Measurements from ENCODE around the gene SBSN. TPM values are rescaled to one million over a fixed set of nuclear protein-coding genes. Genes with fewer than 3 reads are reported as not detected.

The SBSN gene
- total RNA-seq, 1 donor, result 4.7 TPM

- H3K4me2 ChIP-seq (ENCODE audit: insufficient read depth, low read length), result no peak overlapping the region
- no peak overlapping the region for H3K4me3 ChIP-seq (ENCODE audit: insufficient read depth, low read length)
- no peak overlapping the region for H2AFZ ChIP-seq (ENCODE audit: low read length)
- H3K27me3 ChIP-seq (ENCODE audit: insufficient read depth, low read length), result no peaks in the 10 kb centered on the region
- peaks cover 14% of the 10 kb centered on the region for H3K36me3 ChIP-seq (ENCODE audit: insufficient read depth, low read length)
- no peak for TF ChIP-seq CTCF (IDR thresholded peaks at IDR 0.05; ENCODE audit: extremely low read depth, low read depth, low read length)
- H3K9me3 ChIP-seq (ENCODE audit: low read depth, low read length), result no peaks in the 10 kb centered on the region
- peaks cover 35% of the 10 kb centered on the region for H3K79me2 ChIP-seq (ENCODE audit: insufficient read depth, low read length)
- DNase-seq (ENCODE audit: insufficient read length, low spot score, missing footprints), result no peak
- no peak overlapping the region for H3K27ac ChIP-seq (ENCODE audit: low read depth, low read length)
- peaks cover 3% of the 10 kb centered on the region for H4K20me1 ChIP-seq (ENCODE audit: insufficient read depth, low read length)
- peaks cover 14% of the 10 kb centered on the region for H3K4me1 ChIP-seq (ENCODE audit: insufficient read depth, low read length)
These were observed 14.1 kb upstream of the SBSN start for GRCh38 chr19:35542209-35542608.

- Histone ChIP-seq H3K27me3 (ENCODE audit: insufficient read depth, low read length) (no peaks in the 10 kb centered on the region), H3K79me2 (ENCODE audit: insufficient read depth, low read length) (peaks cover 18% of the 10 kb centered on the region), H3K36me3 (ENCODE audit: insufficient read depth, low read length) (peaks cover 12% of the 10 kb centered on the region), H3K9me3 (ENCODE audit: low read depth, low read length) (no peaks in the 10 kb centered on the region), H3K27ac (ENCODE audit: low read depth, low read length) (no peak overlapping the region), H3K4me3 (ENCODE audit: insufficient read depth, low read length) (no peak overlapping the region), H2AFZ (ENCODE audit: low read length) (no peak overlapping the region), H4K20me1 (ENCODE audit: insufficient read depth, low read length) (no peaks in the 10 kb centered on the region), H3K4me2 (ENCODE audit: insufficient read depth, low read length) (no peak overlapping the region), H3K4me1 (ENCODE audit: insufficient read depth, low read length) (peaks cover 8% of the 10 kb centered on the region)
- DNase-seq (ENCODE audit: insufficient read length, low spot score, missing footprints), result peak; percentile 62
- no peak for TF ChIP-seq CTCF (IDR thresholded peaks at IDR 0.05; ENCODE audit: extremely low read depth, low read depth, low read length)
These were observed 12.3 kb upstream of the SBSN start for GRCh38 chr19:35540356-35540927.

- no peak overlapping the region for H3K4me3 ChIP-seq (ENCODE audit: insufficient read depth, low read length)
- H3K4me2 ChIP-seq (ENCODE audit: insufficient read depth, low read length), result no peak overlapping the region
- H3K27me3 ChIP-seq (ENCODE audit: insufficient read depth, low read length), result no peaks in the 10 kb centered on the region
- peaks cover 13% of the 10 kb centered on the region for H3K79me2 ChIP-seq (ENCODE audit: insufficient read depth, low read length)
- H4K20me1 ChIP-seq (ENCODE audit: insufficient read depth, low read length), result no peaks in the 10 kb centered on the region
- H3K4me1 ChIP-seq (ENCODE audit: insufficient read depth, low read length), result peaks cover 6% of the 10 kb centered on the region
- DNase-seq (ENCODE audit: insufficient read length, low spot score, missing footprints), result no peak
- no peaks in the 10 kb centered on the region for H3K9me3 ChIP-seq (ENCODE audit: low read depth, low read length)
- no peak for TF ChIP-seq CTCF (IDR thresholded peaks at IDR 0.05; ENCODE audit: extremely low read depth, low read depth, low read length)
- H3K36me3 ChIP-seq (ENCODE audit: insufficient read depth, low read length), result peaks cover 12% of the 10 kb centered on the region
- H2AFZ ChIP-seq (ENCODE audit: low read length), result no peak overlapping the region
- no peak overlapping the region for H3K27ac ChIP-seq (ENCODE audit: low read depth, low read length)
These were observed 11.7 kb upstream of the SBSN start for GRCh38 chr19:35539850-35540249.

GRCh38 chr19:35539314-35539713 lies 11.2 kb upstream of the SBSN start:
- Histone ChIP-seq H3K4me1 (ENCODE audit: insufficient read depth, low read length) (peaks cover under 1% of the 10 kb centered on the region), H3K27me3 (ENCODE audit: insufficient read depth, low read length) (peaks cover 2% of the 10 kb centered on the region), H3K79me2 (ENCODE audit: insufficient read depth, low read length) (peaks cover 8% of the 10 kb centered on the region), H4K20me1 (ENCODE audit: insufficient read depth, low read length) (no peaks in the 10 kb centered on the region), H2AFZ (ENCODE audit: low read length) (no peak overlapping the region), H3K36me3 (ENCODE audit: insufficient read depth, low read length) (peaks cover 12% of the 10 kb centered on the region), H3K4me2 (ENCODE audit: insufficient read depth, low read length) (no peak overlapping the region), H3K4me3 (ENCODE audit: insufficient read depth, low read length) (no peak overlapping the region), H3K27ac (ENCODE audit: low read depth, low read length) (no peak overlapping the region), H3K9me3 (ENCODE audit: low read depth, low read length) (no peaks in the 10 kb centered on the region)
- no peak for TF ChIP-seq CTCF (IDR thresholded peaks at IDR 0.05; ENCODE audit: extremely low read depth, low read depth, low read length)
- DNase-seq (ENCODE audit: insufficient read length, low spot score, missing footprints), result no peak

All from osteoblast (primary cell).